Activated CD8-positive, alpha-beta T cell treated with anti-CD3 and anti-CD28 coated beads for 36 hours (primary cell): ENCODE data around the gene OSBPL7. TPM values are rescaled to one million over a fixed set of nuclear protein-coding genes. Genes with fewer than 3 reads are reported as not detected.

ENCODE experiments used
- ATAC-seq: fragments of 200-7000 bp; cut with Tn5 transposase; one replicate; pipeline ENCODE4 v1.10.0; 2021; ENCODE audit warnings: mild to moderate bottlenecking, moderate library complexity
- CTCF ChIA-PET: fragments of 350-600 bp; sonication (Branson Sonifier 250); formaldehyde crosslinking; loops from one replicate; lab custom pipeline; 2021; ENCODE audit warnings: antibody characterized with exemption; lab: Charles Lee
- POLR2A ChIA-PET: fragments of 350-600 bp; sonication (Branson Sonifier 250); formaldehyde crosslinking; loops from one replicate; lab custom pipeline; 2021; ENCODE audit warnings: antibody characterized with exemption; lab: Charles Lee
- DNase-seq: peaks from one replicate; pipeline ENCODE4 v3.0.0-alpha.2; 2020
- H3K27ac Mint-ChIP-seq: one replicate; pipeline ENCODE4 v1.8.0; 2021; ENCODE audit warnings: mild to moderate bottlenecking, mixed read lengths
- H3K27me3 Mint-ChIP-seq: one replicate; pipeline ENCODE4 v1.8.0; 2021; ENCODE audit warnings: mixed read lengths
- H3K36me3 Mint-ChIP-seq: one replicate; pipeline ENCODE4 v1.8.0; 2021; ENCODE audit warnings: low read depth, mixed read lengths
- H3K4me1 Mint-ChIP-seq: one replicate; pipeline ENCODE4 v1.8.0; 2021; ENCODE audit warnings: low read depth, mixed read lengths
- H3K4me3 Mint-ChIP-seq: one replicate; pipeline ENCODE4 v1.8.0; 2021; ENCODE audit warnings: mild to moderate bottlenecking, moderate library complexity, mixed read lengths
- H3K9me3 Mint-ChIP-seq: one replicate; pipeline ENCODE4 v1.8.0; 2021; ENCODE audit warnings: mixed read lengths
- intact Hi-C: fragments of 100-400 bp; cut with micrococcal nuclease; formaldehyde crosslinking; loops from one replicate; pipeline ENCODE4 v1.10.0; 2022
- total RNA-seq, 2 experiments: library from RNA; stranded (reverse); gene quantifications; one replicate each; pipeline ENCODE4 v1.2.3, GENCODE V29; 2021
- TF ChIP-seq, protein P1 (sequence below): fragments of 200-600 bp; IDR thresholded peaks from one replicate; pipeline ENCODE4 v1.8.0; 2022; ENCODE audit warnings: antibody characterized with exemption, mild to moderate bottlenecking

Gene OSBPL7
- total RNA-seq, 2 experiments from 2014 or later = 18.0 to 19.8 TPM

DNA sequence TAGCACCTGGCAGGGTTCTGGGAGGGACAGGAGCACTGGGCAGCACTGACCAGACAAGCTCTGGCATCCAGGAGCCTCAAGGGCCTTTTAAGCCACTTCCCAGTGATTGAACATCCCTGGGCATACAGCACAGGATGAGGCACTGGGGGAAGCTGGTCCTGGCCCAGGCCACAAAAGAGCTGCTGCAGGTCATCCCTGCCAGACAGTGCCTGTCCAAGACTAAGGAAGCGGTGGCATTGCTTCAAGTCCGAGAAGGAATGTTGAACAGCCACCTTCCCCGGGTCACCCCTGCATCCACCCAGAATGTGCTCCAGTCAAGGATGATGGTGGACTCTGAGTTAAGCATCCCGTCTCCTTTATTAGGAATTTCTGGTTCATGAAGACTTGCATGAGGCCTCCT, 1.2 kb upstream of the OSBPL7 start:
- no peak overlapping the region for H3K27ac Mint-ChIP-seq
- peaks cover 28% of the 10 kb centered on the region for H3K36me3 Mint-ChIP-seq
- ChIA-PET POLR2A (interaction anchor here (1.9 kb wide), 1 partner anchor 8 kb away, joined by 9 read pairs; the partner anchor contains the start of genes LRRC46 and MRPL10), CTCF (interaction anchor here (0.8 to 2.3 kb wide), 7 partner anchors 8 to 213 kb away, joined by 3 to 7 read pairs (median 4); partner anchors contain the start of genes LRRC46, MRPL10 and SCRN2)
- intact Hi-C loops = no loop called here
- no peaks in the 10 kb centered on the region for H3K27me3 Mint-ChIP-seq
- no peak for ATAC-seq
- H3K9me3 Mint-ChIP-seq = no peaks in the 10 kb centered on the region
- TF ChIP-seq, protein P1, sequence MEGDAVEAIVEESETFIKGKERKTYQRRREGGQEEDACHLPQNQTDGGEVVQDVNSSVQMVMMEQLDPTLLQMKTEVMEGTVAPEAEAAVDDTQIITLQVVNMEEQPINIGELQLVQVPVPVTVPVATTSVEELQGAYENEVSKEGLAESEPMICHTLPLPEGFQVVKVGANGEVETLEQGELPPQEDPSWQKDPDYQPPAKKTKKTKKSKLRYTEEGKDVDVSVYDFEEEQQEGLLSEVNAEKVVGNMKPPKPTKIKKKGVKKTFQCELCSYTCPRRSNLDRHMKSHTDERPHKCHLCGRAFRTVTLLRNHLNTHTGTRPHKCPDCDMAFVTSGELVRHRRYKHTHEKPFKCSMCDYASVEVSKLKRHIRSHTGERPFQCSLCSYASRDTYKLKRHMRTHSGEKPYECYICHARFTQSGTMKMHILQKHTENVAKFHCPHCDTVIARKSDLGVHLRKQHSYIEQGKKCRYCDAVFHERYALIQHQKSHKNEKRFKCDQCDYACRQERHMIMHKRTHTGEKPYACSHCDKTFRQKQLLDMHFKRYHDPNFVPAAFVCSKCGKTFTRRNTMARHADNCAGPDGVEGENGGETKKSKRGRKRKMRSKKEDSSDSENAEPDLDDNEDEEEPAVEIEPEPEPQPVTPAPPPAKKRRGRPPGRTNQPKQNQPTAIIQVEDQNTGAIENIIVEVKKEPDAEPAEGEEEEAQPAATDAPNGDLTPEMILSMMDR = no peak
- peak overlapping the region; percentile 94 for H3K4me3 Mint-ChIP-seq
- H3K4me1 Mint-ChIP-seq = peaks cover 22% of the 10 kb centered on the region
- DNase-seq = no peak

GRCh38 chr17:47821031-47821423, 567 bp downstream of the OSBPL7 start:
- CTCF ChIA-PET = interaction anchor here (2.3 kb wide), 1 partner anchor 22 kb away, joined by 7 read pairs; no protein-coding TSS in a partner anchor
- H3K27ac Mint-ChIP-seq = peak overlapping the region; percentile 84
- no peak for ATAC-seq
- no peaks in the 10 kb centered on the region for H3K27me3 Mint-ChIP-seq
- peaks cover 22% of the 10 kb centered on the region for H3K4me1 Mint-ChIP-seq
- peaks cover 14% of the 10 kb centered on the region for H3K36me3 Mint-ChIP-seq
- POLR2A ChIA-PET = interaction anchor here (1.4 to 1.9 kb wide), 2 partner anchors 10 to 83 kb away, joined by 4 to 9 read pairs; partner anchors contain the start of genes LRRC46 and MRPL10
- DNase-seq = peak; percentile 16
- TF ChIP-seq, protein P1 = no peak
- no peaks in the 10 kb centered on the region for H3K9me3 Mint-ChIP-seq
- intact Hi-C loops = no loop called here
- H3K4me3 Mint-ChIP-seq = peak overlapping the region; percentile 94

- Mint-ChIP-seq H3K36me3 (peaks cover 14% of the 10 kb centered on the region), H3K27ac (no peak overlapping the region), H3K9me3 (no peaks in the 10 kb centered on the region), H3K27me3 (no peaks in the 10 kb centered on the region), H3K4me3 (peak overlapping the region; percentile 94), H3K4me1 (peaks cover 22% of the 10 kb centered on the region)
- ChIA-PET POLR2A (interaction anchor here (0.7 to 1.5 kb wide), 2 partner anchors 116 to 136 kb away, joined by 3 to 4 read pairs; no protein-coding TSS in a partner anchor), CTCF (interaction anchor here (1.0 kb wide), 1 partner anchor 9 kb away, joined by 3 read pairs; no protein-coding TSS in a partner anchor)
- TF ChIP-seq, protein P1 = no peak
- intact Hi-C loops = no loop called here
- ATAC-seq (no peak), DNase-seq (no peak)
Observed at GRCh38 chr17:47820033-47820789, 1.4 kb downstream of the OSBPL7 start.

- Mint-ChIP-seq H3K36me3 (peaks cover 13% of the 10 kb centered on the region), H3K27ac (no peak overlapping the region), H3K9me3 (no peaks in the 10 kb centered on the region), H3K4me1 (peaks cover 22% of the 10 kb centered on the region), H3K27me3 (no peaks in the 10 kb centered on the region), H3K4me3 (no peak overlapping the region)
- TF ChIP-seq, protein P1 = no peak
- intact Hi-C loops = no loop called here
- DNase-seq (no peak), ATAC-seq (no peak)
- POLR2A ChIA-PET = interaction anchor here (0.7 to 1.5 kb wide), 2 partner anchors 115 to 135 kb away, joined by 3 to 4 read pairs; no protein-coding TSS in a partner anchor
- CTCF ChIA-PET = interaction anchor here (1.0 kb wide), 1 partner anchor 10 kb away, joined by 3 read pairs; no protein-coding TSS in a partner anchor
Observed at GRCh38 chr17:47819475-47819874, 2.1 kb downstream of the OSBPL7 start.
